ENCODE measurements around the gene ARHGAP40. TPM values are rescaled to one million over a fixed set of nuclear protein-coding genes. Genes with fewer than 3 reads are reported as not detected.

ARHGAP40 gene
- total RNA-seq, 2 donors from 2014 or later: not detected

- Histone ChIP-seq H3K4me1 (no peaks in the 10 kb centered on the region), H3K36me3 (replicated peaks in 1 of 2; ENCODE audit: insufficient read depth in 1 of 2, low read depth in 2 of 2) (no peaks in the 10 kb centered on the region), H3K4me3 (no peak overlapping the region), H3K27ac (no peak overlapping the region), H3K27me3 (no peaks in the 10 kb centered on the region), H3K9me3 (no peaks in the 10 kb centered on the region)
- ATAC-seq (no peak), DNase-seq (no peak)
- TF ChIP-seq CTCF (IDR thresholded peaks at IDR 0.05): no peak
- no peak for TF ChIP-seq POLR2A (IDR thresholded peaks at IDR 0.05)
- intact Hi-C loops (cut with DNase I): no loop called here
- WGBS, 2 donors: 34 to 39% methylated on average over 7 to 12 of the region's 12 CpGs
Measured at GRCh38 chr20:38607351-38607750, 5.7 kb downstream of the ARHGAP40 start.

DNA sequence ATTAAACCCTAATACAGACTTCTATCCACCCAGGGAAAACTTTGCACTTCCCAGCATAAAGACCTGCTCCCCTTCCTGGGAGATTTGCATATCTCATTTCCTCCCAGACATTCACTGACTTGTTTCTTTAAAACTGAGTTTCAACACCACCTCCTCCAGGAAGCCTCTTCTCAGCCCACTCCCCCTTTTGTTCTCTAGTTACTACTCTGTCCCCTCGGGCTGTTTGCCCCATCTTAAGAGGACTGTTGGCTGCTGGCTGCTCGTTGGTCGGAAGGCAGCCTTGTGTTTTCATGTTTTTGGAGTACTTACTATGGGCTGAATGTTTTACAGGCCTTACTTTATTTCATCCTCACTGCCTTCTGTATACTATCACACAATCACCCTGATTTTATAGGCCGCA is 6.6 kb downstream of the ARHGAP40 start:
- DNase-seq: no peak
- no peak overlapping the region for H3K27ac ChIP-seq
- no peak overlapping the region for H3K4me3 ChIP-seq
- H3K9me3 ChIP-seq: no peaks in the 10 kb centered on the region
- no peak for ATAC-seq
- no peaks in the 10 kb centered on the region for H3K4me1 ChIP-seq
- no peaks in the 10 kb centered on the region for H3K27me3 ChIP-seq
- no peak for TF ChIP-seq CTCF (IDR thresholded peaks at IDR 0.05)
- no peak for TF ChIP-seq POLR2A (IDR thresholded peaks at IDR 0.05)
- H3K36me3 ChIP-seq (replicated peaks in 1 of 2; ENCODE audit: insufficient read depth in 1 of 2, low read depth in 2 of 2): no peaks in the 10 kb centered on the region
- intact Hi-C loops (cut with DNase I): no loop called here
- 77 to 83% methylated on average over 4 of the region's 4 CpGs for WGBS, 2 donors

DNA sequence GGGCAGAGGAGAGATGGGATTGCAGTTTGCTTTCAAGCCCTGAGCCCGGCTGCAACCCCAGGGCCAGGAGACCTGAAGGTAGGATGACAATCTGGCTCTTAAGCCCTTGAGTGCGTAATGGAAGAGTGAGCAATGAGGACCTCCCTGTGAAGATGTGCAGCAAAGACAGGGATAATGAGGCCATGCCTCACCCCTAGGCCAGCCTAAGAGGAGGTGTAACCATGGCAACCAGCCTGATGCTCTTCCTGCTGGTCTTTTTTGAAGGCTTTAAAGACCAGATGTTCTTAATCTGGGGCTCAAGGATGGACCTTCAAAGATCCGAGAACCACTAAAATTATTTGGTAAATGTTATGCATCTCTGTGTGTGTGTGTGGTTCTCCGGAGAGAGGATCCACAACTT is 8.2 kb downstream of the ARHGAP40 start:
- no peaks in the 10 kb centered on the region for H3K9me3 ChIP-seq
- ATAC-seq (no peak), DNase-seq (no peak)
- no peak for TF ChIP-seq POLR2A (IDR thresholded peaks at IDR 0.05)
- TF ChIP-seq CTCF (IDR thresholded peaks at IDR 0.05): no peak
- no peaks in the 10 kb centered on the region for H3K27me3 ChIP-seq
- no peak overlapping the region for H3K4me3 ChIP-seq
- intact Hi-C loops (cut with DNase I): no loop called here
- no peaks in the 10 kb centered on the region for H3K4me1 ChIP-seq
- no peak overlapping the region for H3K27ac ChIP-seq
- WGBS, 2 donors: 72 to 81% methylated on average over 4 of the region's 4 CpGs
- no peaks in the 10 kb centered on the region for H3K36me3 ChIP-seq (replicated peaks in 1 of 2; ENCODE audit: insufficient read depth in 1 of 2, low read depth in 2 of 2)

DNA sequence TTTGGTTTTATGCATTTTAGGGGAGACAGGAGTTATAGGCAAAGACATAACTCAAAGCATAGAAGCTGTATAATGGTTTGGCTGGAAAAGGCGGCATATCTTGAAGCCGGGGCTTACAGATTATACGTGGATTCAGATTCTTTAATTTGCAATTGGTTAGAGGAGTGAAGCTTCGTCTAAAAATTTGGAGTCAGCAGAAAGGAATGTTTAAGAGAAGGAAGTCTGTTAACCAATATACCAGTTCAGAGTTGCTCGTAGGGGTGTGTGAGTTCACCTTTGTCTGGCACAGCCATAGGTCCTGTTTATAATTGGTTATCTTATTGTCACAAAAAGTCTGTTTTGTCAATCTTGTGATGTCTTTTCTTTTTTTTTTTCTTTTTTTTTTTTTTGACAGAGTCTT is 8.9 kb downstream of the ARHGAP40 start:
- DNase-seq (no peak), ATAC-seq (no peak)
- 65 to 71% methylated on average over 5 of the region's 5 CpGs for WGBS, 2 donors
- H3K4me3 ChIP-seq: no peak overlapping the region
- no peaks in the 10 kb centered on the region for H3K4me1 ChIP-seq
- H3K27ac ChIP-seq: no peak overlapping the region
- H3K36me3 ChIP-seq (replicated peaks in 1 of 2; ENCODE audit: insufficient read depth in 1 of 2, low read depth in 2 of 2): no peaks in the 10 kb centered on the region
- TF ChIP-seq CTCF (IDR thresholded peaks at IDR 0.05) (no peak), POLR2A (IDR thresholded peaks at IDR 0.05) (no peak)
- no peaks in the 10 kb centered on the region for H3K9me3 ChIP-seq
- intact Hi-C loops (cut with DNase I): no loop called here
- H3K27me3 ChIP-seq: no peaks in the 10 kb centered on the region

GRCh38 chr20:38612751-38613515 is 11.3 kb downstream of the ARHGAP40 start:
- H3K4me1 ChIP-seq: no peaks in the 10 kb centered on the region
- 43 to 60% methylated on average over 5 of the region's 5 CpGs for WGBS, 2 donors
- no peak for DNase-seq
- intact Hi-C loops (cut with DNase I): no loop called here
- H3K36me3 ChIP-seq (replicated peaks in 1 of 2; ENCODE audit: insufficient read depth in 1 of 2, low read depth in 2 of 2): no peaks in the 10 kb centered on the region
- H3K9me3 ChIP-seq: no peaks in the 10 kb centered on the region
- H3K27me3 ChIP-seq: no peaks in the 10 kb centered on the region
- TF ChIP-seq POLR2A (IDR thresholded peaks at IDR 0.05) (no peak), CTCF (IDR thresholded peaks at IDR 0.05) (no peak)
- H3K4me3 ChIP-seq: no peak overlapping the region
- no peak overlapping the region for H3K27ac ChIP-seq
- ATAC-seq: no peak
